Mammary epithelial cell (primary cell): ENCODE measurements around the gene TMSB4X.

Source experiments
- CTCF ChIP-seq, 2 donors: IDR thresholded peaks in 1 of 2; conservative IDR thresholded peaks in 1 of 2; 2 replicates each; pipeline ENCODE4 v1.5.1; 2011 to 2012; ENCODE audit warnings: inconsistent platforms in 2 of 2, low read length in 2 of 2, mild to moderate bottlenecking in 2 of 2, control low read depth in 1 of 2, low read depth in 1 of 2; ENCODE audit not compliant: insufficient read depth in 1 of 2; ENCODE audit errors: extremely low read depth in 1 of 2
- EZH2 ChIP-seq: IDR thresholded peaks from 2 replicates; pipeline ENCODE4 v1.6.1; 2012; ENCODE audit warnings: low read length, inconsistent platforms, borderline replicate concordance

GRCh38 chrX:13022926-13023325, 48.0 kb downstream of the TMSB4X start:
- TF ChIP-seq CTCF (conservative IDR thresholded peaks at IDR 0.05 in 1 of 2, IDR thresholded peaks at IDR 0.05 in 1 of 2; ENCODE audit: extremely low read depth in 1 of 2, insufficient read depth in 1 of 2, low read depth in 1 of 2, low read length in 2 of 2) (no peak), EZH2 (no peak)
